GM19324 (cell line): ENCODE results near the gene CDC23.
"Not testable (repeated sequence)": the region's sequence is repeated elsewhere in the genome, so short reads cannot be mapped to it uniquely, and the experiment has no call there.

ENCODE experiments used
- ATAC-seq: cut with Tn5 transposase; IDR thresholded peaks from one replicate; pipeline ENCODE4 v1.9.1; 2021; ENCODE audit warnings: mild to moderate bottlenecking, moderate library complexity; ENCODE audit not compliant: unreplicated experiment, low FRiP score

The CDC23 gene, protein sequence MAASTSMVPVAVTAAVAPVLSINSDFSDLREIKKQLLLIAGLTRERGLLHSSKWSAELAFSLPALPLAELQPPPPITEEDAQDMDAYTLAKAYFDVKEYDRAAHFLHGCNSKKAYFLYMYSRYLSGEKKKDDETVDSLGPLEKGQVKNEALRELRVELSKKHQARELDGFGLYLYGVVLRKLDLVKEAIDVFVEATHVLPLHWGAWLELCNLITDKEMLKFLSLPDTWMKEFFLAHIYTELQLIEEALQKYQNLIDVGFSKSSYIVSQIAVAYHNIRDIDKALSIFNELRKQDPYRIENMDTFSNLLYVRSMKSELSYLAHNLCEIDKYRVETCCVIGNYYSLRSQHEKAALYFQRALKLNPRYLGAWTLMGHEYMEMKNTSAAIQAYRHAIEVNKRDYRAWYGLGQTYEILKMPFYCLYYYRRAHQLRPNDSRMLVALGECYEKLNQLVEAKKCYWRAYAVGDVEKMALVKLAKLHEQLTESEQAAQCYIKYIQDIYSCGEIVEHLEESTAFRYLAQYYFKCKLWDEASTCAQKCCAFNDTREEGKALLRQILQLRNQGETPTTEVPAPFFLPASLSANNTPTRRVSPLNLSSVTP

DNA sequence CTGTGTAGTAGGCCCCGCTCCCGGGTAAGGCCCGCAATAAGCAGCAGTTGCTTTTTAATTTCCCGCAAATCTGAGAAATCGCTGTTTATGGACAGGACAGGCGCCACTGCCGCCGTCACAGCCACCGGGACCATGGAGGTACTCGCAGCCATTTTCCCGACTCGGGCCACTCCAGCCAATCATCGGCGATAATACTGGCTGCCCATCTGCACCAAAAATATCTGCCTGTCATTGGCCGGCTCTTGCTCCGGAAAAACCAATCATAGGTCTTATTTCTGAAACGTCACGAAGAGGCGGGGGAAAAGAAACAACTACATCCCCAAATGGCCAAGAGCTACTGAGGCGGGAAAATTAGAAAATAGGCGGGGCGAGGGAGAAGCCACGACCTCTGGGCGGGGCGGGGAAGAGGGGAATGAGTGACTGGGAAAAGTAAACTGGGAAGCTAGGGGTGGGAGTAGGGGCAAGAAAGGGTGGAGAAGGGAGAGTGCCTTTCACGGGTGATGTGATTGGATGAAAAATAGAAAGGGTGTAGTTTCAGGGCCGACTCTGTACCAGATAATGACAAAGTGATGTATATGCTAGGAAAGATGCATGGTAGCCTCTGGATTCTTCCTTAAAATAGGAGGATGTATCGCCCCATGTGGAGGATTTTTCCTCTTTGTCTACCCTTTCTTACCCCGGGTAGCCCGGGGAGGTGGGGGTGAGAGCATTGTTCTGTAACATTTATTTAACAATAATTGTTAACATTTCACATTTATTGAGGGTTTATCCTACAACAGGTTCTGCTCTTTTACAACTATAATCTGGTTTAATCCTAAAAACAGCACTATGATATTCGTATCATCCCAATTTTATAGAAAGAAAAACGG is at the start of gene CDC23:
CDC23 (minus strand) TSS at position 163 of the 869 bp plus-strand sequence; CDS start at position 152, 11 bp downstream.
- peak; percentile 97 for ATAC-seq

DNA sequence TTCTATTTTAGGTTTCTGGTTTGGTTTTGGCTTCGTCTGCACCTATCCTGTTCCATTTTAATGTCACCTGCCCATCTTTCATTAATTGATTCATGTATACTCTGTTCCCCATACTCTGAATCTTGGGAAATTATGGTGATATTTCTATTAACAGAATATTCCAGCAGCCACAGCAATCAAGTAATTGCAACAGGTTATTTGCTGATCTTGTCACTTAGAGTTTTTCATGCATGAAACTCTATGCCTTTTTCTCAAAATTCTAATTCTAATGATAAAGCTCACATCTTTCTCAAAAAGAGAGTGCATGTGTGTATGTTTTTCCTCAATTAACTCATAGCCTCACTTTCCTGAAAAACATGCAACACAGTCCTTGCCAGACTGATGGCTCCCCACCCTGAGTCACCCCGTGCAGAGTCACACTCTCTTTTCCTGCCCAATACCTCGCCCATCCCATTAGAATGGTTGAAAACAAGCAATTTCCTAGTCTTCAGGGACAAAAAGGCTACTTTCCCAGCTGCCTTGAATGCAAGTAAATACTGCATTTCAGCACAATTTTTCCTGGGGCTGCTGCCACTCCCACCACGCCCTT is 45.7 kb upstream of the CDC23 start:
- ATAC-seq: no peak

DNA sequence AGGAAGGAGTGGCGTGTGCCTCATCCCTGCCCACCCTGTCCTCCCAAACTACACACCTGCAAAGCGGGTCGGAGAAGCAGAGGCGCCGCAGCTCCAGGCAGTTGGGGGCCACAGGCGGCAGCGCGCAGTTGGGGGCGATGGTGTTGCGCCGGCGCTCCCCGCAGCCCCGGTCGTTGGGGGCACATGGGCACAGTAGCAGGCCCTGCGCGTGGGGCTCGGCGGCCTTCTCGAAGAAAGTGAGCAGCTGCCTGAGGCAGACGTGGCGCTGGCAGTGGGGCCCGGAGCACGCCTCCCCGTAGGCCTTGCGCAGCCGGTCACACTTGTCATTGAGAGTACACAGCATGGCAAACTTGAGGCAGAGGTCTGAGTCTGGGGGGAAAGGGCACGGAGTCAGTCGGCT is 44.5 kb upstream of the CDC23 start:
- ATAC-seq: no peak

DNA sequence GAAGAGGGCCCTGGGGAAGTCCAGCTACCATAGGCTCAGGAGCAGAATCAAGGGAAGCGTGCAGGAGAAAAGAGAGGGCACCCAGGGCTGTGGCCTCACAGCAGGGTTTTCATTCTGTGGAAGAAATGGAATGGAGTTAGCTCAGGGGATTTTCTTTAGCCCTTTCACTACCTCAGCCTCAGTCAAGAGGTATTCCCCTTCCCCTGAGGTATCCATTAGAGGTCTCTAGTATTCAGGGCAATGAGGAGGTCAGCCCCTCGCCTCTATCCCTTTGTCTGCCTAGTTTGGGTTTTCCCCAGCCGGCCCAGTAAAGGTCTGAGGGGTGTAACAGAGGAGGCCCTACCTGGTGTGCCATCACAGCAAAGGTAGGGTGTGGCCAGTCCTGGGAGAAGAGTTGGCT is 39.8 kb upstream of the CDC23 start:
- no peak for ATAC-seq

DNA sequence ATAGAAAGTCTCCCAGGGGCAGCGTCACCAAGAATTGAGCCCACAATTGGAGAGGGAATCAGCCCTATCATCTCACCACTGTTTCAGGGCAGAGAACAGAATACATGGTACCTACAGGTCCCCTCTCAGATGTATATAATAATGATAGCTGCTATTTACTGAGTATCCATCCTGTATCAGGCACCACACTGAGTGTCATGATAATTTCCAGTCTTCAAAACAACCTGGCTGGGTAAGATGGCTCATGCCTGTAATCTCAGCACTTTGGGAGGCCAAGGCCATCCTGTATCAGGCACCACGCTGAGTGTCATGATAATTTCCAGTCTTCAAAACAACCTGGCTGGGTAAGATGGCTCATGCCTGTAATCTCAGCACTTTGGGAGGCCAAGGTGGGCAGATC is 34.7 kb upstream of the CDC23 start:
- not testable (repeated sequence) for ATAC-seq

DNA sequence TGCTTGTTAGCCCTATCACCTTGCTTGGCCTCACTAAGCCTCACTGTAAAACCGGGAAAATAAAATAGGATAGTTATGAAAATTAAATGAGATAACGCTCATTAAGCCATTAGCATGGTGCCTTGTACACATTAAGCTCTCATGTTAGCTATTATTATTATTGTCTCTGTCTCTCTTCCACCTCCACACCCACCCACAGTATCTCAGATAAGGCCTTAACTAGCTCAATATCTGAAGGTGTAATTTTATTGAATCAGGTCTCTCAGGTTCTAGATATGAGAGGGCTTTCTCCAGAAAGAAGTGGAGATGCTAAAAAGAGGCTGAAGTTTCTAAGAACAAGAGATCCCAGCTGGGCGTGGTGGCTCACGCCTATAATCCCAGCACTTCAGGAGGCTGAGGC is 33.7 kb upstream of the CDC23 start:
- ATAC-seq: no peak

DNA sequence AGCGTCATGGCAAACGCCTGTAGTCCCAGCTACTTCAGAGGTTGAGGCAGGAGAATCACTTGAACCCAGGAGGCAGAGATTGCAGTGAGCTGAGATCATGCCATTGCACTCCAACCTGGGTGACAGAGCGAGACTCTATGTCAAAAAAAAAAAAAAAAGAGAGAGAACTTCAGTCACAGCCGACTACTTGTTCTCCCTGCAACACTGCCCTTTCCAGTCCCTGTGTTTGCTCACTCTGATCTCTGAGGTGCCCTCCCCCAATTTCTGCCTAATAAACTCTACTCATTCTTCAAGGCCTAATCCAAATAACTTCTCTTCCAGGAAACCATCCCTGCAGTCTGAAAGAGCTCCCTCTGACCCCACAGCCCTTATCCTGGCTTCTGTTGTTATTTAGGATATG is 33.2 kb upstream of the CDC23 start:
- no peak for ATAC-seq

DNA sequence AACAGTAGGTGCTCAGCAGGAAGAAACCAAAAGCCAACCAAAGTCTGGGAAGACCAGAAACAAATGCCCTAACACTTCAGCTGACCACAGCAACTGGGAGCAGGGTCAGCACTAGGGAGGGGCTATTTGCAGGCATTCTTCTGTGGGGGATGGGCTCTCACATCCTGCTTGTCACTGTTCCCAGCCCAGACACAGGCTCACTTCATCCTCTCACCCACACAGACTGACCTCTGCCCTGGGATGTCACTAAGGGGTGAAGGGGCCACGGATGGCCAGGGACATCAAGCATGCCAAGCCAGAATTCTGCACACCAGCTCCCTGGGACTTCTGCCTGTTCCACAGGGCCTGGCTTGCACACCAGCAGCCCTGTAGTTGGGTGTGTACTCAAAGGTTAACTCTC is 32.6 kb upstream of the CDC23 start:
- no peak for ATAC-seq

DNA sequence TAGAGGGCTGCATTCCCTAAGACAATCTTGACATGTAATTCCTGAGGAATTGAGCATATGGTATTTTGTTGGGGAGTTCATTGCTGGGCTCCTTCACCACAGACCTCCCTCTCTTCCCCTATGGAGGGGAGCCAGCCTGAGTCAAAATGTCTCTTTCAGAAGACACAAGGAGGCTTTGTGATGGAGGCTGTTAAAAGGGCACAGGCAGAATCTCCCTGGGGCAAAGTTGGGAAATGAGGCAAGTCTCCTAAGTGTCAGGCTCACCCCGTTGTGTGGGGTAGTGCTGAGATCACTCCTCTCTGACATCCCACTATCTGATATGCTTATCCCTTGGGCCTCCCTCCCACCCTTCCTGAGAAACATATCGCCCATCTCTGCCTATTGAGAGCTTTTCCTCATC is 30.7 kb upstream of the CDC23 start:
- no peak for ATAC-seq

DNA sequence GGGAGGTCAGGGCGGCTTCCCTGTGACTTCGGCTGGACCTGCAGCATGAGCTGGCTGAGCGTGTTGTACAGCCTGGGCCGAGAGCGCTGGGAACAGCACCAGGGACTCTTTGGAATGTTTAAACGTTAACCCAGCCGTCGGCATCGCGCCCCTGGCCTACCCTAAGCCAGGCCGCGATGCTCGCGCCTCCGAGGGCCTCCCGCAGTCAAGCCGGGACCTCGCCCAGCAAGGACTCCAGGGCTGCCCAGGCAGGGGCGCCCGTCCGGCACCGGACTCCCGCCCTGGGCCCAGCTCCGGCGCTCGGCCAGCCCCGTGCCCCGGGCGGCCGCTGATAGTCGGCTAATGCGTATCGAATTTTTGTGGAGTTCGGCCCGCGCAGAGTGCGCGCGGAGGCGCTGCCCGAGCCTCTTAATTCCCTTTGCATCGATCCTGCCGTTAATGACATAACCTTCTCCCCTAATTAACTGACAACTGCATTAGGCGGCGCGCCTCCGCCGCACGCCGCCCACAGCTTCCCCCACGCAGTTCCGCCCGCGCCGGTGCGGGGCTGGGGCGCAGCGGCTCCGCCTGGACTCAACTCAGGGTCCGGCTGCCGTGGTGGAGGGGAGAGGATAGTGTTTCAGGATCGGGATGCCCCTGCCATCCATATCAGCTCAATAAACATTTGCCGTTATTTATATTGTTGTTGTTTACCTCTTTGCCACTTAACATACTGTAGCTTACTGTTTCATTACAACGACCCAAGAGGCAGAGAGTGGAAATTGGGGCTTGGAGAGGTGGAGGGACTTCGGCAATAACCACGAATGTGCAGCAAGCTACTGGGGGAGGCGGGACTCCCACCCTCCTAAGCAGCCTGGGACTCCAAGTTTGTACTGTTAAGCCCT is 28.8 kb upstream of the CDC23 start:
- no peak for ATAC-seq

DNA sequence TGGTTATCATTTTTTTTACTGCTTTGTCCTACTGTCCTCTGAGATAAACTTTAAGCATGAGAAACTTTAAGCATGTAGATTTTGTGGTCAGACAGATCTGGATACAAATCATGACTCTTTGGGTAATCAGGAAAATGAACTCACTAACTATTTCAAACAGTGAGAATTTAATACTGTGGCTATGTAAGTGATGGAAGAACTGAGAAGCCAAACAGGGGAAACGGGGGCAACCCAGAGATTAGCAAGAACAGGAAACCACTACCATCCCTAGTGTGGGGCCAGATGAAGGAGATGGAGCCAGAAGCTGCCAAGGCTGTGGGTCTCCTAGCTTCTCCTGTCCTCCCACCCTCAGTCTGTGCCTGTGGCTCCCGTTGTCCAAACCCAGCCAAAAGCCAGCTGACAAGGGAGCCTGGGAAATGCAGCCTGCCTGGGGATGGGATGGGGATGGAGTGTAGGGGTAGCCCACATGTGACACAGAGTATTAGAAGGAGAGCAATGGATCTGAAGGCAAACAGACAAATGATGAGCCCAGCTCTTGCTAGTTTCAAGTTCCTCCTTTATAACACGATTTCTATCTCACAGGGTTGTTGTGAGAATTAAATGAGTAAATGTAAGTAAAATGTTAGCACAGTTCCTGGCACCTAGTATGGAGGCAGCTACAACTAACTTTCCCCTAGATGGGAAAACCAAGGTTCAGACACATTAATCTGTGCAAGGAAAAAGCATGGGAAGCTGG is 27.7 kb upstream of the CDC23 start:
- no peak for ATAC-seq

DNA sequence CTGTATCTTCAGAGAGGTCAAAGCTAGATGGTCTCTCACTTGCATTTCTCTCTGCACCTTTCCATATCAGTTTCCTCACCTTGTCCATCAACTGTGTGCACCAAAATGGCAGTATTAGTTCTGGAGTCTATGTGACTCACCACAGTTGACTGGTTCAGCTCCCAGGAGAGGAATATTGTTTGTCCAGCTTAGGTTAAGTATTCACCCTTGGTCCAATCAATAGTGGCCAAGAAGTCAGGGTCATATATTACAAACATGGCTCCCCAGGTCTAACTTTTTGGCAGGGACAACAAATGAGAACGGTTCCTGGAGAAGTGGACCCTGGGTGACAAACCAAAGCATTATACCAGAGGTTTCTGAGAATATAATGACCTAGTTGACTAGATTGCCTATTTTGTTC is 24.9 kb upstream of the CDC23 start:
- ATAC-seq: no peak

DNA sequence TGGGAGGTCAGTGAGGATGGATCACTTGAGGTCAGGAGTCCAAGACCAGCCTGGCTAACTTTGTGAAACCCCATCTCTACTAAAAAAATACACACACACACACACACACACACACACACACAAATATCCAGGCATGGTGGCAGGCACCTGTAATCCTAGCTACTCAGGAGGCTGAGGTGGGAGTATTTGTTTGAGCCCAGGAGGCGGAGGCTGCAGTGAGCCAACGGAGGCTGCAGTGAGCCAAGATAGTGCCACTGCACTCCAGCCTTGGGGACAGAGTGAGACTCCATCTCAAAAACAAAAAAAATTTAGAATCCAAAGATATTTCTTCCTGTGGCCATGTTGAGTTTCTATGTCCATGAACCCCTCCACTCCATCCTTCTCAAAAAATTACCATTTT is 21.5 kb upstream of the CDC23 start:
- ATAC-seq: no peak

DNA sequence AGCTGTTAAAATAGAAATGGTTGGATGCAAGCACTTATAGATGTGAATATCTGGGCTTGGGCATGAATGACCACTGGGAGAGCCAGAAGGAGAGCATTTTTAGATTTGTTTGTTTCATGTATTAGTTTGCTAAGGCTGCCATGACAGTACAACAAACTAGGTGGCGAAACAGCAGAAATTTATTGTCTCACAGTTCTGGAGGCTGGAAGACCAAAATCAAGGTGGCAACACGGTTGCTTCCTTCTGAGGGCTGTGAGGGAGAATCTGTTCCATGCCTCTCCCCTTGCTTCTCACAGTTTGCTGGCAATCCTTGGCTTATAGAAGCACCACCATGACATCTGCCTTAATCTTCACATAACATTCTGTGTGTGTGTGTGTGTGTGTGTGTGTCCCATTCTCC is 20.2 kb upstream of the CDC23 start:
- ATAC-seq: no peak

DNA sequence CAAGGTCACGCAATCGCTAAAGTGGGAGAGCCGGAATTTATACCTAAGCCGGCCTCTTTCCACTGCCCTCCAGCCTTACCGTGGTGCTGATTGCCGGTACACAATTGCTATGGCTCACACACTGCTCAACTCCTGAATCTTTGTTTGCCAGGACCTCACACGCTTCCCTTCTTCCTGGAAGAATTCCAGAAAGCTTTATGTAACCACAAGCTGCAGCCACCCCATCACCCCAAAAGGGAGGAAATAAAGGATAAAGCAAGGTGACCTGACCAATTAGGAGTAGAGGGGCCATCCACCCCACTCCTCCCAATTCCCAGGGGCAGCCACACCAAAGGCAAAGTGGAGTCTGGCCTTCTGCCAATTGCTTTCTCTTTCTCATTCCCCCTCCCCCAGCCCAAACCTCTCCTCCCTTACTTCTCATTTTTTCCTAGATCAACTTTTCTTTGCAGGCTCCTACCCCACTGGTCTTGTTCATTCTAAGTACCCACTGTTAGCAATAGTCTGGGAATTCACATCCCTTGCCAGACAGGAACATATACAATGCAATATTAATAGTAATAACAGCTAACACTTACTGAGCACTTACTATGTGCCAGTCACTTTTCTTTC is 18.0 kb upstream of the CDC23 start:
- no peak for ATAC-seq

DNA sequence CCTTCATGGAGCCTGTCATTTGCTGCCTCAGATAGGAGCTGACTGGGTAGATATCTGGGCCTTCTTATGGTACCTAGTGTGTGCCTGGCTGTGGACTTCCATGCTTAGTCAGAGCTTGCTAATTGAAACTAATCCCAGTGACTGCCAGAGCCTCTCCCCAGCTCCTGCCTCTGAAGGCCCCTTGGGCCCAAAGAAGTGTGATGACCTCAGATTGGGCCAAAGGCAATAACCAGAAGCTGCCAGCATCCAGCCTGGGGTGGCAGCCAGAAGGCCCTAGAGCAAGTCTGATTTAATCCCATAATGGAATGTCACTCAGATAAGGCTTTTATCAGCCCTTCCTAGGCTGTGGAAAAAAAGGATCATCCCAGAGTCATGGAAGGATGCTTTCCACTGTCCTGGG is 17.1 kb upstream of the CDC23 start:
- ATAC-seq: no peak

DNA sequence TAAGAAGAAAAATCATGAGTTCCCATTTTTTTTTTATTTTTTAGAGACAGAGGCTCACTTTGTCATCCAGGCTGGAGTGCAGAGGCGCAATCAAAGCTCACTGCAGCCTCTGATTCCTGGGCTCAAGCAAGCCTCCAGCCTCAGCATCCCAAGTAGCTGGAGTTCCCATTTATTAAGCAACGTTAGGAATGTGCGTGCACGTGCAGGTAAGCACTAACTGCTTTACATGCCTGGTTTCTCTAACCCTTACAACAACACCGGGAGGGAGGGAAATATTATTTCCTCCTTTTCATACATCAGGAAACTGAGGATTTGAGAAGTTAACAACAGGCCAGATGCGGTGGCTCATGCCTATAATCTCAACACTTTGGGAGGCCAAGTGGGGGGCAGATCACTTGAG is 16.3 kb upstream of the CDC23 start:
- ATAC-seq: no peak

DNA sequence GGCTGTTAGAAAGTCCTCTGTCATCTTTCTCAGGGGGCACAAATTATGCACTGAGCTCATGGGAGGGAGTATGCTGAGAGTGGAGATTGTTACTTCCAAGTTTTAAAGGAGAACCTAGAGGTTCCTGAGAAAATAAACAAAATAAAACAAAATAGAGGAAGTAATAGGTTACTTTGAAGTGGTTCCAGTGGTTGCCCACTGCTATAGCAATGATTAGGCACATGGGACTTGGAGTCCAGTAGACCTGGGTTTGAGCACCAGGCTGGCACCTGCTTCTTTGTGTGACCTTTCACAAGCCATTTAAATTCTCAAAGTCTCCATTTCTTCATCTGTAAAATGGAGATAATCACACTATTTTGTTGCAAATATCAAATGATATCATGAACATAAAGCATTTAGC is 13.8 kb upstream of the CDC23 start:
- no peak for ATAC-seq

DNA sequence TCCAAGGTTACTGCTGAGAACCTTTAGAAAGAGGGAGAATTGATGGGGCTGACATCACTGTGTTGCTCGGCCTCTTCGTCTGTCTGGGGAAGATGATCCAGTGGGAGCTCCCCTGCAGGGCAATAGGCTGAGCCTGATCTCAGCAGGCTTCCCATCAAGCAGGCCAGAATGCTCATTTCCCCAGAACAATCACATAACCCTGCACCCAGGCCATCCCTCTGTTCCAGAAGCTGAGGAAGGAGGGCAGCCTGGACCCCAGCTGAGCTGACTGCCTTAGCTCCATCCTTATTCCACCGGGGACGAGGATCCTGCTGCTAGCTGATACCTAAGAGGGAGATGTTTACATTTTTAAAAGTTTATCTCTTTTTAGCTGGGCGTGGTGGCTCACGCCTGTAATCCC is 11.6 kb upstream of the CDC23 start:
- ATAC-seq: no peak
